SU-DHL-6 (cell line): Measurements from ENCODE around the gene ADCY6.
"Not testable (repeated sequence)": the region's sequence is repeated elsewhere in the genome, so short reads cannot be mapped to it uniquely, and the experiment has no call there.

Source experiments
- H2AFZ ChIP-seq: fragments of 200-600 bp; sonication (generic); 2 replicates; pipeline ENCODE4 v1.6.1; 2014; ENCODE audit warnings: low read depth, mild to moderate bottlenecking, moderate library complexity, mixed read lengths, antibody characterized with exemption, low read length; ENCODE audit not compliant: severe bottlenecking
- H3F3A ChIP-seq: fragments of 200-600 bp; shearing (Covaris generic); 2 replicates; pipeline ENCODE4 v1.6.0; 2016; ENCODE audit warnings: antibody characterized with exemption, mild to moderate bottlenecking; ENCODE audit not compliant: insufficient read depth
- H3K27ac ChIP-seq: fragments of 200-600 bp; sonication (generic); 2 replicates; pipeline ENCODE4 v1.5.1; 2016; ENCODE audit warnings: low read depth, mild to moderate bottlenecking, low read length, moderate library complexity, mixed read lengths
- H3K27me3 ChIP-seq: fragments of 200-600 bp; sonication (generic), shearing (Covaris generic); 2 replicates; pipeline ENCODE4 v1.6.0; 2014; ENCODE audit warnings: mild to moderate bottlenecking, low read length
- H3K36me3 ChIP-seq: fragments of 200-600 bp; sonication (generic); 2 replicates; pipeline ENCODE4 v1.6.1; 2014; ENCODE audit warnings: mild to moderate bottlenecking, low read length, mixed read lengths
- H3K4me2 ChIP-seq: fragments of 300-600, 200-600 bp; shearing (Covaris generic), sonication (generic); 2 replicates; pipeline ENCODE4 v1.6.0; 2014; ENCODE audit warnings: low read length, low read depth, mild to moderate bottlenecking; ENCODE audit not compliant: poor library complexity, severe bottlenecking
- H3K4me3 ChIP-seq: fragments of 200-600 bp; sonication (generic); 2 replicates; pipeline ENCODE4 v1.5.1; 2014; ENCODE audit warnings: antibody characterized with exemption, low read length, mild to moderate bottlenecking, mixed read lengths; ENCODE audit not compliant: insufficient read depth, poor library complexity, severe bottlenecking
- H3K79me2 ChIP-seq: fragments of 200-600 bp; sonication (generic); 2 replicates; pipeline ENCODE4 v1.6.1; 2014; ENCODE audit warnings: mild to moderate bottlenecking, low read length, moderate library complexity; ENCODE audit not compliant: insufficient read depth
- H3K9ac ChIP-seq: fragments of 200-600 bp; sonication (generic); 2 replicates; pipeline ENCODE4 v1.7.0; 2014; ENCODE audit warnings: mild to moderate bottlenecking, low read length
- H3K9me2 ChIP-seq: fragments of 200-600 bp; sonication (generic); replicated peaks from 2 replicates; pipeline ENCODE4 v1.6.1; 2014; ENCODE audit warnings: low read length; ENCODE audit not compliant: insufficient read depth
- H3K9me3 ChIP-seq: fragments of 200-600 bp; sonication (generic); 2 replicates; pipeline ENCODE4 v1.6.1; 2014; ENCODE audit warnings: low read length, mixed read lengths; ENCODE audit not compliant: insufficient read depth
- H4K20me1 ChIP-seq: fragments of 200-600 bp; sonication (generic); 2 replicates; pipeline ENCODE4 v1.6.1; 2014; ENCODE audit warnings: low read depth, mild to moderate bottlenecking, antibody characterized with exemption, low read length, moderate library complexity, mixed read lengths
- CTCF ChIP-seq: fragments of 200-600 bp; sonication (generic); IDR thresholded peaks from one replicate; pipeline ENCODE4 v1.5.1; 2017; ENCODE audit warnings: antibody characterized with exemption, mild to moderate bottlenecking, low read length, moderate library complexity; ENCODE audit not compliant: insufficient read depth, poor library complexity, severe bottlenecking
- EZH2phosphoT487 ChIP-seq: fragments of 200-600 bp; sonication (generic), shearing (Covaris generic); conservative IDR thresholded peaks from 2 replicates; pipeline ENCODE4 v1.6.1; 2018; ENCODE audit warnings: mild to moderate bottlenecking, antibody characterized with exemption, low read length, moderate library complexity, mixed read lengths

Gene ADCY6

GRCh38 chr12:48728807-48729206, 60.1 kb downstream of the ADCY6 start:
- Histone ChIP-seq H3K9me2 (no peaks in the 10 kb centered on the region), H3K4me3 (no peak overlapping the region), H3K36me3 (no peaks in the 10 kb centered on the region), H3K27ac (no peak overlapping the region), H4K20me1 (no peaks in the 10 kb centered on the region), H3K9ac (no peak overlapping the region), H3F3A (no peaks in the 10 kb centered on the region), H3K4me2 (no peak overlapping the region), H3K9me3 (no peaks in the 10 kb centered on the region), H3K79me2 (no peaks in the 10 kb centered on the region), H3K27me3 (no peaks in the 10 kb centered on the region), H2AFZ (no peak overlapping the region)
- TF ChIP-seq EZH2phosphoT487, result no peak
- TF ChIP-seq CTCF, result no peak

- not testable (repeated sequence) for H2AFZ ChIP-seq, H4K20me1 ChIP-seq, H3K4me3 ChIP-seq, H3K4me2 ChIP-seq, H3K79me2 ChIP-seq, H3K9me2 ChIP-seq, H3K36me3 ChIP-seq, H3K27ac ChIP-seq, H3K27me3 ChIP-seq, H3F3A ChIP-seq, H3K9me3 ChIP-seq, H3K9ac ChIP-seq
Measured at GRCh38 chr12:48720737-48721136, 68.2 kb downstream of the ADCY6 start.

GRCh38 chr12:48720171-48720570, 68.7 kb downstream of the ADCY6 start:
- not testable (repeated sequence) for H3K9me3 ChIP-seq, H3K36me3 ChIP-seq, H3F3A ChIP-seq, H3K4me3 ChIP-seq, H2AFZ ChIP-seq, H3K9ac ChIP-seq, H3K9me2 ChIP-seq, H3K4me2 ChIP-seq, H3K27ac ChIP-seq, H3K27me3 ChIP-seq, H4K20me1 ChIP-seq
- H3K79me2 ChIP-seq, result peaks cover 13% of the 10 kb centered on the region

GRCh38 chr12:48719002-48719401, 69.9 kb downstream of the ADCY6 start:
- not testable (repeated sequence) for H3K27ac ChIP-seq, H3K27me3 ChIP-seq, H3K9ac ChIP-seq, H3K9me3 ChIP-seq, H3K9me2 ChIP-seq, H2AFZ ChIP-seq, H3K36me3 ChIP-seq, H3K4me2 ChIP-seq, H3F3A ChIP-seq, H3K4me3 ChIP-seq, H4K20me1 ChIP-seq
- peaks cover 25% of the 10 kb centered on the region for H3K79me2 ChIP-seq

- Histone ChIP-seq H3K79me2 (peaks cover 35% of the 10 kb centered on the region), H3K9me2 (no peaks in the 10 kb centered on the region), H3K27ac (peak overlapping the region; percentile 72), H3K27me3 (no peaks in the 10 kb centered on the region), H3K4me3 (peak overlapping the region; percentile 98), H3F3A (peaks cover 6% of the 10 kb centered on the region), H3K9ac (peak overlapping the region; percentile 80), H4K20me1 (no peaks in the 10 kb centered on the region), H3K36me3 (peaks cover 14% of the 10 kb centered on the region; the same call in 1 of the 2 replicates), H3K4me2 (peak overlapping the region; percentile 95), H2AFZ (peak overlapping the region; percentile 88), H3K9me3 (no peaks in the 10 kb centered on the region; the same call in 1 of the 2 replicates)
- TF ChIP-seq CTCF (no peak), EZH2phosphoT487 (no peak)
Measured at GRCh38 chr12:48717252-48717695, 71.6 kb downstream of the ADCY6 start.
